Measurements from ENCODE around the gene HIGD1A. TPM values are rescaled to one million over a fixed set of nuclear protein-coding genes. Genes with fewer than 3 reads are reported as not detected.

The HIGD1A gene
- total and polyA plus RNA-seq, 10 of the 15 experiments (the other 5 are each of a cell fraction or from before 2014, with no cell fraction given) = 73.9 to 487 (median 175) TPM

DNA sequence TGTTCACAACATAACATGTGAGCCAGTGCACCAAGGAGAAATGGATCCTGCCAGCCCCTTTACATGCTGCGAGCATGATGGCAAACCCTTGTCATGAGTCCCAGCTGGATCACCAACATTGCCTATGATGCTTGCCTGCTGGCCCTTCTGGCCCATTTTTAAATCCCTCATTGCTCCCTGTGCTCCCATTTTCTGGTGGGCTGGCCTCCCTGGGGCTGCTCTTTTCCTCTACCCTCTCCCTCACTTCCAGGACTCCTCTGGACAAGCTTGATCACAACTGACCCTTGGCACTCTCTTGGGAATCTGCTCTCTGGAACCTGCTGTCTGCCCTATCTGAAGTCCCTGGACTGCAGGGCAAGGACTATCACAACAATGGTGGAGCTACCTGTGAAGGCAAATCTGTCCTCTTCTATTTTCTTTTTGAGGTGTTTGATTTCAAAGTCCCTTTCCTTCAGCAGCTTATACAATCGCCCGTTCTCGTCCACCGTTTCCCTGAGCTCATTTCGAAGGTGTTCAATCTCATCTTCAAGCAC is 47.5 kb downstream of the HIGD1A start:
- no peaks in the 10 kb centered on the region for H3K4me1 ChIP-seq (ENCODE audit: control insufficient read depth, insufficient read depth, low read length)
- H3K4me2 ChIP-seq (ENCODE audit: control insufficient read depth, insufficient read depth) = no peak overlapping the region
- POLR2A ChIA-PET = no interaction called here
- H3K9me3 ChIP-seq (replicated peaks; ENCODE audit: control insufficient read depth, insufficient read depth, low read length) = no peaks in the 10 kb centered on the region
- H3K4me3 ChIP-seq = no peak overlapping the region
- in situ Hi-C loops (cut with MboI) (no loop called here), intact Hi-C loops (cut with micrococcal nuclease; ENCODE audit: unreplicated experiment) (no loop called here)
- no peak overlapping the region for H3K27ac ChIP-seq (ENCODE audit: control insufficient read depth, insufficient read depth)
- WGBS (ENCODE audit: insufficient coverage, insufficient replicate concordance, low lambda C conversion rate, missing lambda C conversion rate) = 62% methylated on average over 6 of the region's 6 CpGs
- DNase-seq (ENCODE audit: low read depth, low spot score) (no peak), FAIRE-seq (no peak), ATAC-seq (no peak)
- H2AFZ ChIP-seq (ENCODE audit: control insufficient read depth, low read depth, low read length) = no peak overlapping the region
- H3K9ac ChIP-seq (ENCODE audit: control insufficient read depth, insufficient read depth, low read length) = no peak overlapping the region
- H4K20me1 ChIP-seq (ENCODE audit: control insufficient read depth, insufficient read depth) = no peaks in the 10 kb centered on the region
- SMC1A ChIA-PET (ENCODE audit: uncharacterized antibody, unreplicated experiment) = interaction anchor here (1.3 kb wide), 1 partner anchor 12 kb away, joined by 3 read pairs; no protein-coding TSS in a partner anchor
- RAD21 ChIA-PET (ENCODE audit: unreplicated experiment) = no interaction called here
- CTCF ChIA-PET = interaction anchor here (1.1 to 1.9 kb wide), 2 partner anchors 12 to 143 kb away, joined by 4 to 8 read pairs; no protein-coding TSS in a partner anchor
- H3K79me2 ChIP-seq (ENCODE audit: control insufficient read depth, insufficient read depth, low read length) = no peaks in the 10 kb centered on the region
- no peaks in the 10 kb centered on the region for H3K36me3 ChIP-seq (ENCODE audit: control insufficient read depth in 2 of 2, insufficient read depth in 2 of 2, low read length in 1 of 2)
- no peaks in the 10 kb centered on the region; a peak in 1 of 4 replicates for H3K27me3 ChIP-seq (replicated peaks in 1 of 2; ENCODE audit: control insufficient read depth in 2 of 2, insufficient read depth in 2 of 2, low read length in 1 of 2)
- no TSS peak for BruUV-seq (replicated peaks)
- TF ChIP-seq ZNF592 (IDR thresholded peaks at IDR 0.05) (no peak), ATF2 (IDR thresholded peaks at IDR 0.05; ENCODE audit: low read length) (no peak), HDAC2 (IDR thresholded peaks at IDR 0.05) (no peak), YBX1 (IDR thresholded peaks at IDR 0.05) (no peak), RB1 (IDR thresholded peaks at IDR 0.05; ENCODE audit: borderline replicate concordance) (no peak), SMAD1 (IDR thresholded peaks at IDR 0.05; ENCODE audit: low read depth, partially characterized antibody) (no peak), ZNF622 (IDR thresholded peaks at IDR 0.05) (no peak), FOXM1 (IDR thresholded peaks at IDR 0.05; ENCODE audit: low read depth, low read length) (no peak), E4F1 (IDR thresholded peaks at IDR 0.05; ENCODE audit: borderline replicate concordance, partially characterized antibody) (no peak), RELA (IDR thresholded peaks at IDR 0.05; ENCODE audit: borderline replicate concordance, partially characterized antibody) (no peak), RCOR1 (conservative IDR thresholded peaks at IDR 0.05; ENCODE audit: low read depth, low read length) (no peak), PAX5 (IDR thresholded peaks at IDR 0.05; ENCODE audit: borderline replicate concordance, low read depth, low read length) (no peak), PAX8 (IDR thresholded peaks at IDR 0.05) (no peak)
- TF ChIP-seq, protein P1, sequence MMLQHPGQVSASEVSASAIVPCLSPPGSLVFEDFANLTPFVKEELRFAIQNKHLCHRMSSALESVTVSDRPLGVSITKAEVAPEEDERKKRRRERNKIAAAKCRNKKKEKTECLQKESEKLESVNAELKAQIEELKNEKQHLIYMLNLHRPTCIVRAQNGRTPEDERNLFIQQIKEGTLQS (IDR thresholded peaks at IDR 0.05; ENCODE audit: borderline replicate concordance, extremely low read depth, low read depth, low read length) = no peak
- TF ChIP-seq, protein P2, sequence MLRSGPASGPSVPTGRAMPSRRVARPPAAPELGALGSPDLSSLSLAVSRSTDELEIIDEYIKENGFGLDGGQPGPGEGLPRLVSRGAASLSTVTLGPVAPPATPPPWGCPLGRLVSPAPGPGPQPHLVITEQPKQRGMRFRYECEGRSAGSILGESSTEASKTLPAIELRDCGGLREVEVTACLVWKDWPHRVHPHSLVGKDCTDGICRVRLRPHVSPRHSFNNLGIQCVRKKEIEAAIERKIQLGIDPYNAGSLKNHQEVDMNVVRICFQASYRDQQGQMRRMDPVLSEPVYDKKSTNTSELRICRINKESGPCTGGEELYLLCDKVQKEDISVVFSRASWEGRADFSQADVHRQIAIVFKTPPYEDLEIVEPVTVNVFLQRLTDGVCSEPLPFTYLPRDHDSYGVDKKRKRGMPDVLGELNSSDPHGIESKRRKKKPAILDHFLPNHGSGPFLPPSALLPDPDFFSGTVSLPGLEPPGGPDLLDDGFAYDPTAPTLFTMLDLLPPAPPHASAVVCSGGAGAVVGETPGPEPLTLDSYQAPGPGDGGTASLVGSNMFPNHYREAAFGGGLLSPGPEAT (IDR thresholded peaks at IDR 0.05; ENCODE audit: low read depth) = no peak

All from GM12878 (cell line).